ENCODE measurements around the gene NCKAP5L. TPM values are rescaled to one million over a fixed set of nuclear protein-coding genes. Genes with fewer than 3 reads are reported as not detected.

Gene NCKAP5L
- polyA plus RNA-seq, 1 donor (not counting 4 experiments of a cell fraction or from before 2014, with no cell fraction given): 3.9 TPM

GRCh38 chr12:49766115-49766455, 62.1 kb downstream of the NCKAP5L start:
- Histone ChIP-seq H3K4me1 (ENCODE audit: control insufficient read depth, extremely low read depth, insufficient read depth, low read length) (no peaks in the 10 kb centered on the region), H3K79me2 (ENCODE audit: control insufficient read depth, insufficient read depth, low read length) (no peaks in the 10 kb centered on the region), H3K27ac (ENCODE audit: control insufficient read depth, insufficient read depth, low read length) (no peak overlapping the region), H2AFZ (ENCODE audit: control insufficient read depth, low read length) (no peak overlapping the region), H3K4me2 (ENCODE audit: control insufficient read depth, extremely low read depth, insufficient read depth, low read depth, low read length) (no peak overlapping the region), H3K36me3 (ENCODE audit: control insufficient read depth in 2 of 2, extremely low read depth in 1 of 2, insufficient read depth in 2 of 2, low read length in 2 of 2) (peaks cover 29 to 31% of the 10 kb centered on the region in 2 experiments), H4K20me1 (ENCODE audit: control insufficient read depth, extremely low read depth, insufficient read depth, low read length) (peaks cover 3% of the 10 kb centered on the region), H3K9me3 (ENCODE audit: control insufficient read depth, low read depth, low read length) (no peaks in the 10 kb centered on the region), H3K9me1 (ENCODE audit: control insufficient read depth, extremely low read depth, insufficient read depth, low read length) (no peaks in the 10 kb centered on the region), H3K27me3 (ENCODE audit: control insufficient read depth, extremely low read depth, insufficient read depth, low read length) (no peaks in the 10 kb centered on the region), H3K4me3 (ENCODE audit: control insufficient read depth in 2 of 3, extremely low read depth in 1 of 3, insufficient read depth in 2 of 3, low read depth in 1 of 3, low read length in 3 of 3) (no peak overlapping the region), H3K9ac (ENCODE audit: control insufficient read depth, extremely low read depth, insufficient read depth, low read length) (no peak overlapping the region)
- DNase-seq (ENCODE audit: low read depth, low spot score): no peak
- TF ChIP-seq EZH2 (IDR thresholded peaks at IDR 0.05; ENCODE audit: low read length): no peak
- no peak for TF ChIP-seq CTCF (optimal IDR thresholded peaks at IDR 0.05 in 1 of 3, IDR thresholded peaks at IDR 0.05 in 1 of 3, conservative IDR thresholded peaks at IDR 0.05 in 1 of 3; ENCODE audit: extremely low read depth in 1 of 3, insufficient read depth in 2 of 3, low read length in 3 of 3)
- dilution Hi-C loops (cut with MboI; ENCODE audit: extremely low pct_ligation_motif_present, low sequenced_read_pairs): no loop called here
- FAIRE-seq: no peak

GRCh38 chr12:49764126-49764525, 64.1 kb downstream of the NCKAP5L start:
- dilution Hi-C loops (cut with MboI; ENCODE audit: extremely low pct_ligation_motif_present, low sequenced_read_pairs): no loop called here
- Histone ChIP-seq H3K36me3 (ENCODE audit: control insufficient read depth in 2 of 2, extremely low read depth in 1 of 2, insufficient read depth in 2 of 2, low read length in 2 of 2) (peaks cover 38% of the 10 kb centered on the region in 2 experiments), H4K20me1 (ENCODE audit: control insufficient read depth, extremely low read depth, insufficient read depth, low read length) (peaks cover 3% of the 10 kb centered on the region), H3K4me3 (ENCODE audit: control insufficient read depth in 2 of 3, extremely low read depth in 1 of 3, insufficient read depth in 2 of 3, low read depth in 1 of 3, low read length in 3 of 3) (no peak overlapping the region), H3K27ac (ENCODE audit: control insufficient read depth, insufficient read depth, low read length) (no peak overlapping the region), H3K9ac (ENCODE audit: control insufficient read depth, extremely low read depth, insufficient read depth, low read length) (no peak overlapping the region), H3K4me2 (ENCODE audit: control insufficient read depth, extremely low read depth, insufficient read depth, low read depth, low read length) (no peak overlapping the region), H3K27me3 (ENCODE audit: control insufficient read depth, extremely low read depth, insufficient read depth, low read length) (no peaks in the 10 kb centered on the region), H2AFZ (ENCODE audit: control insufficient read depth, low read length) (no peak overlapping the region), H3K9me1 (ENCODE audit: control insufficient read depth, extremely low read depth, insufficient read depth, low read length) (no peaks in the 10 kb centered on the region), H3K4me1 (ENCODE audit: control insufficient read depth, extremely low read depth, insufficient read depth, low read length) (no peaks in the 10 kb centered on the region), H3K9me3 (ENCODE audit: control insufficient read depth, low read depth, low read length) (no peaks in the 10 kb centered on the region), H3K79me2 (ENCODE audit: control insufficient read depth, insufficient read depth, low read length) (no peaks in the 10 kb centered on the region)
- TF ChIP-seq CTCF (optimal IDR thresholded peaks at IDR 0.05 in 1 of 3, IDR thresholded peaks at IDR 0.05 in 1 of 3, conservative IDR thresholded peaks at IDR 0.05 in 1 of 3; ENCODE audit: extremely low read depth in 1 of 3, insufficient read depth in 2 of 3, low read length in 3 of 3) (no peak), EZH2 (IDR thresholded peaks at IDR 0.05; ENCODE audit: low read length) (no peak)
- FAIRE-seq (no peak), DNase-seq (ENCODE audit: low read depth, low spot score) (no peak)
